Endothelial cell of umbilical vein (primary cell): Measurements from ENCODE around the gene GLYAT.

Experiments used
- EZH2 ChIP-seq: IDR thresholded peaks from 2 replicates; pipeline ENCODE4 v1.6.1; 2012; ENCODE audit warnings: borderline replicate concordance, low read depth, mild to moderate bottlenecking, moderate library complexity, low read length, inconsistent platforms; ENCODE audit not compliant: severe bottlenecking
- JUN ChIP-seq: IDR thresholded peaks from 2 replicates; pipeline ENCODE4 v1.6.1; 2011; ENCODE audit warnings: borderline replicate concordance, low read depth; ENCODE audit not compliant: insufficient read length, insufficient read depth
- MYC ChIP-seq: IDR thresholded peaks from one replicate; pipeline ENCODE4 v1.6.1; 2011; ENCODE audit warnings: mild to moderate bottlenecking, low read depth, low read length
- POLR2A ChIP-seq: IDR thresholded peaks from 2 replicates; pipeline ENCODE4 v1.6.1; 2012; ENCODE audit warnings: low read depth, mild to moderate bottlenecking, control low read depth, low read length
- POLR2AphosphoS5 ChIP-seq: IDR thresholded peaks from 2 replicates; pipeline ENCODE4 v1.6.1; 2012; ENCODE audit warnings: low read depth, mild to moderate bottlenecking, control low read depth, low read length, moderate library complexity; ENCODE audit not compliant: insufficient read depth
- TF ChIP-seq, protein P1 (sequence below), 2 donors: IDR thresholded peaks; 1 replicate in 1 of 2; 2 replicates in 1 of 2; pipeline ENCODE4 v1.5.1; 2011; ENCODE audit warnings: low read length in 2 of 2, mild to moderate bottlenecking in 2 of 2, moderate library complexity in 2 of 2, control low read depth in 1 of 2, inconsistent platforms in 1 of 2, low read depth in 1 of 2; ENCODE audit not compliant: insufficient read depth in 1 of 2; ENCODE audit errors: extremely low read depth in 1 of 2

DNA sequence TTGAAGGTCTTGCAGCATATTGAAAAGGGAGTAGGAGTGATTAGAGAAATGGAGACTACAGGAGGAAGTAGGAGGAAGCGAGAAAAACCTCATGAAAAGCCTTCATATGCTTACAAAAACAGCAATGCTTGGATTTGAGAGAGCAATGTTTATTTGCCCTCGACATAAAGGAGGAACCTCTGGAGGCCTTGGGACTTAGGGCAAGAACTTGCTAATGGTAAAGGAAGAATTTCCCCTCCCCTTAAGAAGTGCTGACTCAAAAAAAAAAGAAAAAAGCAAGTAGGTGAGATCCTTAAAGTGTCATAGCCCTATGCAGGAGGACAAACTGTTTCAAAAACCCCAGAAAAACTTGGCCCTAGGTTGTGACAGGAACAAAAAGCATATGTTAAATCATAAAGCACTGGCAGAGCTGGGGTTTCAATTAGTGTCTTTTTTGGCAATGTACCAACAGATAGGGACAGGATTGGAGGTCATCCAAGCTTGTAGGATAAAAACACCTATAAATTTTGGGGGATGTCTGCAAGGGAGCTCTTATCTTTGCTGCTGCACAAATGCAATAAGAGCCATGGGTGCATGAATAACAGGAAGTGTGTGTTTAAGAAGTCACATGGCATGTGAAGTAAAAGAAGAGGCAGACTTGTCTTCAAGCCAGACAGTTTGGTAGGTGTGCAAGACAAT, 4.9 kb downstream of the GLYAT start:
- TF ChIP-seq, protein P1, sequence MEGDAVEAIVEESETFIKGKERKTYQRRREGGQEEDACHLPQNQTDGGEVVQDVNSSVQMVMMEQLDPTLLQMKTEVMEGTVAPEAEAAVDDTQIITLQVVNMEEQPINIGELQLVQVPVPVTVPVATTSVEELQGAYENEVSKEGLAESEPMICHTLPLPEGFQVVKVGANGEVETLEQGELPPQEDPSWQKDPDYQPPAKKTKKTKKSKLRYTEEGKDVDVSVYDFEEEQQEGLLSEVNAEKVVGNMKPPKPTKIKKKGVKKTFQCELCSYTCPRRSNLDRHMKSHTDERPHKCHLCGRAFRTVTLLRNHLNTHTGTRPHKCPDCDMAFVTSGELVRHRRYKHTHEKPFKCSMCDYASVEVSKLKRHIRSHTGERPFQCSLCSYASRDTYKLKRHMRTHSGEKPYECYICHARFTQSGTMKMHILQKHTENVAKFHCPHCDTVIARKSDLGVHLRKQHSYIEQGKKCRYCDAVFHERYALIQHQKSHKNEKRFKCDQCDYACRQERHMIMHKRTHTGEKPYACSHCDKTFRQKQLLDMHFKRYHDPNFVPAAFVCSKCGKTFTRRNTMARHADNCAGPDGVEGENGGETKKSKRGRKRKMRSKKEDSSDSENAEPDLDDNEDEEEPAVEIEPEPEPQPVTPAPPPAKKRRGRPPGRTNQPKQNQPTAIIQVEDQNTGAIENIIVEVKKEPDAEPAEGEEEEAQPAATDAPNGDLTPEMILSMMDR (IDR thresholded peaks at IDR 0.05; ENCODE audit: extremely low read depth in 1 of 2, insufficient read depth in 1 of 2, low read depth in 1 of 2, low read length in 2 of 2), result no peak
- TF ChIP-seq EZH2, result no peak
- TF ChIP-seq POLR2A, result no peak
- TF ChIP-seq JUN, result no peak
- no peak for TF ChIP-seq MYC
- no peak for TF ChIP-seq POLR2AphosphoS5
